Measurements from ENCODE around the gene QPCT.
A peak's percentile ranks its signal among the peaks of the same experiment; 100 is the strongest.

QPCT gene

GRCh38 chr2:37323176-37323780 is 21.2 kb upstream of the QPCT start:
- H3K27me3 ChIP-seq (replicated peaks; ENCODE audit: control insufficient read depth, insufficient read depth, low read length) = no peaks in the 10 kb centered on the region; the same call in 1 of the 2 replicates
- TF ChIP-seq CTCF (IDR thresholded peaks at IDR 0.05; ENCODE audit: insufficient read depth, low read length, poor library complexity, severe bottlenecking) = no peak

GRCh38 chr2:37323781-37324535 is 20.5 kb upstream of the QPCT start:
- no peaks in the 10 kb centered on the region; the same call in 1 of the 2 replicates for H3K27me3 ChIP-seq (replicated peaks; ENCODE audit: control insufficient read depth, insufficient read depth, low read length)
- DNase-seq (ENCODE audit: extremely low read depth, insufficient read length) = peak; percentile 38
- no peaks in the 10 kb centered on the region for H3K36me3 ChIP-seq (ENCODE audit: control insufficient read depth, insufficient read depth, low read length)
- H3K4me3 ChIP-seq (replicated peaks; ENCODE audit: low read depth, low read length) = peak overlapping the region; percentile 67
- TF ChIP-seq CTCF (IDR thresholded peaks at IDR 0.05; ENCODE audit: insufficient read depth, low read length, poor library complexity, severe bottlenecking) = no peak

More at GRCh38 chr2:37323176-37323780, 21.2 kb upstream of the QPCT start:
- Histone ChIP-seq H3K4me3 (replicated peaks; ENCODE audit: low read depth, low read length) (peak overlapping the region; percentile 67), H3K36me3 (ENCODE audit: control insufficient read depth, insufficient read depth, low read length) (no peaks in the 10 kb centered on the region)
- DNase-seq (ENCODE audit: extremely low read depth, insufficient read length) = no peak

- no peak for TF ChIP-seq CTCF (IDR thresholded peaks at IDR 0.05; ENCODE audit: insufficient read depth, low read length, poor library complexity, severe bottlenecking)
- peak overlapping the region; percentile 67 for H3K4me3 ChIP-seq (replicated peaks; ENCODE audit: low read depth, low read length)
- H3K36me3 ChIP-seq (ENCODE audit: control insufficient read depth, insufficient read depth, low read length) = no peaks in the 10 kb centered on the region
- no peak for DNase-seq (ENCODE audit: extremely low read depth, insufficient read length)
- H3K27me3 ChIP-seq (replicated peaks; ENCODE audit: control insufficient read depth, insufficient read depth, low read length) = no peaks in the 10 kb centered on the region; the same call in 1 of the 2 replicates
Measured at GRCh38 chr2:37324536-37324785, 20.0 kb upstream of the QPCT start.

GRCh38 chr2:37324786-37325624 is 19.4 kb upstream of the QPCT start, which contains the start of gene PRKD3:
Gene PRKD3 (minus strand): TSS chr2:37324833. CDS start chr2:37316524, 8,309 bp downstream.
- no peak for TF ChIP-seq CTCF (IDR thresholded peaks at IDR 0.05; ENCODE audit: insufficient read depth, low read length, poor library complexity, severe bottlenecking)
- peak within 1 kb of the TSS; percentile 67 for H3K4me3 ChIP-seq (replicated peaks; ENCODE audit: low read depth, low read length)
- no peaks in the 10 kb centered on the region; the same call in 1 of the 2 replicates for H3K27me3 ChIP-seq (replicated peaks; ENCODE audit: control insufficient read depth, insufficient read depth, low read length)
- no peaks in the 10 kb centered on the region for H3K36me3 ChIP-seq (ENCODE audit: control insufficient read depth, insufficient read depth, low read length)
- DNase-seq (ENCODE audit: extremely low read depth, insufficient read length) = peak; percentile 80

- no peak for DNase-seq (ENCODE audit: extremely low read depth, insufficient read length)
- no peak for TF ChIP-seq CTCF (IDR thresholded peaks at IDR 0.05; ENCODE audit: insufficient read depth, low read length, poor library complexity, severe bottlenecking)
- Histone ChIP-seq H3K27me3 (replicated peaks; ENCODE audit: control insufficient read depth, insufficient read depth, low read length) (no peaks in the 10 kb centered on the region; the same call in 1 of the 2 replicates), H3K36me3 (ENCODE audit: control insufficient read depth, insufficient read depth, low read length) (no peaks in the 10 kb centered on the region), H3K4me3 (replicated peaks; ENCODE audit: low read depth, low read length) (no peak overlapping the region; the same call in 1 of the 2 replicates)
Measured at GRCh38 chr2:37325625-37326071, 18.8 kb upstream of the QPCT start.
